Stomach (tissue), 4 donors: ENCODE results near the gene POTEG.
"Not testable (repeated sequence)": the region's sequence is repeated elsewhere in the genome, so short reads cannot be mapped to it uniquely, and the experiment has no call there.

ENCODE experiments used
- EP300 ChIP-seq: sonication (generic); formaldehyde crosslinking; IDR thresholded peaks from one replicate; pipeline ENCODE4 v1.6.1; 2017; ENCODE audit warnings: antibody characterized with exemption
- POLR2A ChIP-seq, 4 donors: fragments of 450-650 bp; IDR thresholded peaks; one replicate each; pipeline ENCODE4 v1.6.1; 2016; ENCODE audit warnings: antibody characterized with exemption in 4 of 4, control low read depth in 2 of 4, mild to moderate bottlenecking in 1 of 4, moderate library complexity in 1 of 4
- POLR2AphosphoS5 ChIP-seq, 3 donors: sonication (generic); formaldehyde crosslinking; IDR thresholded peaks; one replicate each; pipeline ENCODE4 v1.6.1; 2016; ENCODE audit warnings: antibody characterized with exemption in 3 of 3
- TF ChIP-seq, protein P1 (sequence below), 7 experiments: fragments of 450-650 bp in 4 of 7; fragments of 200-600 bp in 3 of 7; sonication (generic) in 3 of 7; IDR thresholded peaks; one replicate each; pipeline ENCODE4 v1.5.1; 2016 to 2019; ENCODE audit warnings: antibody characterized with exemption in 7 of 7, control low read depth in 2 of 7, mild to moderate bottlenecking in 1 of 7

DNA sequence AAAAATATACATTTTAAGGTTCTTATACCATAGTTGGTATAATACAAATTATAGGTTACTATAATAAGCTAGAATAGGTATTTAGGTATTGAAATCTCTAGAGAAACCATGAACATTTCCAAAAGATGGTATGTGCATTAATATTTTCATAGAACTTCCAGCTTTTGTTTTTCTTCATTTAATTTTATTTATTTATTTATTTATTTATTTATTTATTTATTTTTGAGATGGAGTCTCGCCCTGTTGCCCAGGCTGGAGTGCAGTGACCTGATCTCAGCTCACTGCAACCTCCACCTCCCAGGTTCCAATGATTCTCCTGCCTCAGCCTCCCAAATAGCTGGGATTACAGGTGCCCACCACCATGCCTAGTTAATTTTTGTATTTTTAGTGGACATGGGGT is 54.0 kb downstream of the POTEG start:
- TF ChIP-seq, protein P1, sequence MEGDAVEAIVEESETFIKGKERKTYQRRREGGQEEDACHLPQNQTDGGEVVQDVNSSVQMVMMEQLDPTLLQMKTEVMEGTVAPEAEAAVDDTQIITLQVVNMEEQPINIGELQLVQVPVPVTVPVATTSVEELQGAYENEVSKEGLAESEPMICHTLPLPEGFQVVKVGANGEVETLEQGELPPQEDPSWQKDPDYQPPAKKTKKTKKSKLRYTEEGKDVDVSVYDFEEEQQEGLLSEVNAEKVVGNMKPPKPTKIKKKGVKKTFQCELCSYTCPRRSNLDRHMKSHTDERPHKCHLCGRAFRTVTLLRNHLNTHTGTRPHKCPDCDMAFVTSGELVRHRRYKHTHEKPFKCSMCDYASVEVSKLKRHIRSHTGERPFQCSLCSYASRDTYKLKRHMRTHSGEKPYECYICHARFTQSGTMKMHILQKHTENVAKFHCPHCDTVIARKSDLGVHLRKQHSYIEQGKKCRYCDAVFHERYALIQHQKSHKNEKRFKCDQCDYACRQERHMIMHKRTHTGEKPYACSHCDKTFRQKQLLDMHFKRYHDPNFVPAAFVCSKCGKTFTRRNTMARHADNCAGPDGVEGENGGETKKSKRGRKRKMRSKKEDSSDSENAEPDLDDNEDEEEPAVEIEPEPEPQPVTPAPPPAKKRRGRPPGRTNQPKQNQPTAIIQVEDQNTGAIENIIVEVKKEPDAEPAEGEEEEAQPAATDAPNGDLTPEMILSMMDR (IDR thresholded peaks at IDR 0.05), result not testable (repeated sequence)
- not testable (repeated sequence) for TF ChIP-seq POLR2A (IDR thresholded peaks at IDR 0.05); POLR2AphosphoS5 (IDR thresholded peaks at IDR 0.05); EP300
